HT-29 (cell line): Measurements from ENCODE around the gene LPCAT3. TPM values are rescaled to one million over a fixed set of nuclear protein-coding genes. Genes with fewer than 3 reads are reported as not detected.
A peak's percentile ranks its signal among the peaks of the same experiment; 100 is the strongest.

Source experiments
- DNase-seq: peaks from one replicate; pipeline ENCODE4 v3.0.0-alpha.2; 2015; ENCODE audit warnings: low spot score
- small RNA-seq: library from RNA; depleted of rRNA; stranded (forward); fragments of <200 nt; gene quantifications from one replicate; pipeline ENCODE3, GENCODE V24; 2014
- total RNA-seq: library from RNA; depleted of rRNA; stranded (reverse); fragments of >200 nt; shearing (Covaris generic); gene quantifications from 2 replicates; pipeline ENCODE4 v1.2.3, GENCODE V29; 2014; rRNA removed

The LPCAT3 gene
- total RNA-seq, 1 experiment from 2014 or later: 37.3 TPM

GRCh38 chr12:6938353-6939190, 79.7 kb downstream of the LPCAT3 start:
- DNase-seq: no peak

- peak; percentile 96 for DNase-seq
These were observed 80.6 kb downstream of the LPCAT3 start for GRCh38 chr12:6937481-6938352.

GRCh38 chr12:6936636-6937480, 81.4 kb downstream of the LPCAT3 start:
- DNase-seq: no peak

- DNase-seq: no peak
These were observed 82.1 kb downstream of the LPCAT3 start for GRCh38 chr12:6936194-6936635.

- DNase-seq: no peak
These were observed 82.7 kb downstream of the LPCAT3 start for GRCh38 chr12:6935371-6936193.

GRCh38 chr12:6934110-6934509, 84.2 kb downstream of the LPCAT3 start:
- no peak for DNase-seq

- DNase-seq: no peak
These were observed 85.5 kb downstream of the LPCAT3 start for GRCh38 chr12:6932766-6933165.

- DNase-seq: no peak
These were observed 88.5 kb downstream of the LPCAT3 start for GRCh38 chr12:6929466-6930452.

- DNase-seq: peak; percentile 24
These were observed 89.4 kb downstream of the LPCAT3 start for GRCh38 chr12:6928703-6929407.

GRCh38 chr12:6928022-6928702, 90.1 kb downstream of the LPCAT3 start:
- DNase-seq: no peak

- peak; percentile 51 for DNase-seq
These were observed 90.8 kb downstream of the LPCAT3 start, which contains the start of gene ATN1 for GRCh38 chr12:6927379-6928021. Gene ATN1 (plus strand): TSS chr12:6927959. CDS start chr12:6934002, 6,043 bp downstream.

Small RNA genes lying within 50 kb of the gene (small RNA-seq; reads per million reads assigned to genes)
- gene AC006512.1 (not detected), gene MIR141 (31.1 reads per million, percentile 93 among the genes with 10 or more reads in this experiment), gene MIR200C (10.7 reads per million, percentile 88 among the genes with 10 or more reads in this experiment), gene RNU7-1 (not detected), gene SCARNA12 (1.2 reads per million, percentile 45 among the genes with 10 or more reads in this experiment)

Other genes starting within 250 kb of the LPCAT3 start
- 0.05 and 0.56 TPM in 2 replicates for gene LAG3, start 246.0 kb downstream of the LPCAT3 start, total RNA-seq
- gene CD4, start 228.9 kb downstream of the LPCAT3 start, total RNA-seq: 0.25 and 0.47 TPM in 2 replicates
- not detected in 2 replicates for gene GPR162, start 196.7 kb downstream of the LPCAT3 start, total RNA-seq
- 2.2 and 2.7 TPM in 2 replicates for gene P3H3, start 190.1 kb downstream of the LPCAT3 start, total RNA-seq
- 0.97 TPM in 1 of 2 replicates, not detected in the other for gene GNB3, start 177.6 kb downstream of the LPCAT3 start, total RNA-seq
- 95.5 and 126 TPM in 2 replicates for gene CDCA3, start 167.2 kb downstream of the LPCAT3 start, total RNA-seq
- 122 and 136 TPM in 2 replicates for gene USP5, start 166.3 kb downstream of the LPCAT3 start, total RNA-seq
- 1,358 and 1,438 TPM in 2 replicates for gene TPI1, start 150.9 kb downstream of the LPCAT3 start, total RNA-seq
- gene SPSB2, start 145.2 kb downstream of the LPCAT3 start, total RNA-seq: 20.2 and 21.0 TPM in 2 replicates
- 0.61 and 4.6 TPM in 2 replicates for gene LRRC23, start 113.7 kb downstream of the LPCAT3 start, total RNA-seq
- gene ENO2, start 103.9 kb downstream of the LPCAT3 start, total RNA-seq: 7.7 and 9.1 TPM in 2 replicates
- gene ATN1, start 90.5 kb downstream of the LPCAT3 start, total RNA-seq: 22.0 and 36.9 TPM in 2 replicates
- not detected in 2 replicates for gene RNU7-1, start 74.7 kb downstream of the LPCAT3 start, total RNA-seq
- gene C12orf57, start 74.5 kb downstream of the LPCAT3 start, total RNA-seq: 102 and 112 TPM in 2 replicates
- 29.2 and 35.2 TPM in 2 replicates for gene PTPN6, start 67.1 kb downstream of the LPCAT3 start, total RNA-seq
- gene PHB2, start 47.8 kb downstream of the LPCAT3 start, total RNA-seq: 417 and 420 TPM in 2 replicates
- gene EMG1, start 47.6 kb downstream of the LPCAT3 start, total RNA-seq: 59.5 and 64.0 TPM in 2 replicates
- gene C1S, start 42.2 kb upstream of the LPCAT3 start, total RNA-seq: 0.56 and 1.1 TPM in 2 replicates
- 0.03 and 0.53 TPM in 2 replicates for gene C1R, start 74.0 kb upstream of the LPCAT3 start, total RNA-seq
- gene C1RL, start 90.7 kb upstream of the LPCAT3 start, total RNA-seq: 38.9 and 39.1 TPM in 2 replicates
- gene RBP5, start 110.4 kb upstream of the LPCAT3 start, total RNA-seq: 0.41 TPM in 1 of 2 replicates, not detected in the other
- 15.3 and 16.9 TPM in 2 replicates for gene CLSTN3, start 111.9 kb upstream of the LPCAT3 start, total RNA-seq
- gene PEX5, start 171.2 kb upstream of the LPCAT3 start, total RNA-seq: 34.8 and 41.2 TPM in 2 replicates